Keratinocyte (primary cell): ENCODE data around the gene SH2D3C. TPM values are rescaled to one million over a fixed set of nuclear protein-coding genes. Genes with fewer than 3 reads are reported as not detected.

Experiments
- DNase-seq: peaks from one replicate; pipeline ENCODE4 v3.0.0-alpha.2; 2011; ENCODE audit warnings: low read depth, missing footprints, low spot score
- FAIRE-seq: peaks from 2 replicates; lab custom pipeline; 2011; peaks lifted over from hg19 to GRCh38; lab: Jason Lieb, UNC
- H2AFZ ChIP-seq: 2 replicates; pipeline ENCODE4 v1.6.0; 2012; ENCODE audit warnings: low read length, control low read depth, inconsistent platforms; ENCODE audit not compliant: control insufficient read depth
- H3K27ac ChIP-seq: 2 replicates; pipeline ENCODE4 v1.5.1; 2011; ENCODE audit warnings: low read length; ENCODE audit not compliant: control insufficient read depth, insufficient read depth
- H3K27me3 ChIP-seq: 3 replicates; pipeline ENCODE4 v1.6.0; 2011; ENCODE audit warnings: low read length; ENCODE audit not compliant: control insufficient read depth, insufficient read depth; ENCODE audit errors: extremely low read depth
- H3K36me3 ChIP-seq, 2 experiments: 2 replicates in 1 of 2; 3 replicates in 1 of 2; pipeline ENCODE4 v1.5.1; 2011; ENCODE audit warnings: low read length in 2 of 2, mild to moderate bottlenecking in 1 of 2; ENCODE audit not compliant: control insufficient read depth in 2 of 2, insufficient read depth in 2 of 2; ENCODE audit errors: extremely low read depth in 1 of 2
- H3K4me1 ChIP-seq: 3 replicates; pipeline ENCODE4 v1.5.1; 2011; ENCODE audit warnings: low read length; ENCODE audit not compliant: control insufficient read depth, insufficient read depth; ENCODE audit errors: extremely low read depth
- H3K4me2 ChIP-seq: 3 replicates; pipeline ENCODE4 v1.6.0; 2011; ENCODE audit warnings: low read depth, low read length; ENCODE audit not compliant: control insufficient read depth, insufficient read depth; ENCODE audit errors: extremely low read depth
- H3K4me3 ChIP-seq, 3 experiments: fragments of 200-600 bp in 1 of 3; sonication (generic) in 1 of 3; 2 replicates in 2 of 3; 3 replicates in 1 of 3; pipeline ENCODE4 v1.5.1; 2011 to 2016; ENCODE audit warnings: low read length in 3 of 3, mild to moderate bottlenecking in 3 of 3, control low read depth in 2 of 3, inconsistent platforms in 1 of 3, low read depth in 1 of 3, mixed read lengths in 1 of 3, mixed run types in 1 of 3, moderate library complexity in 1 of 3; ENCODE audit not compliant: control insufficient read depth in 2 of 3, insufficient read depth in 2 of 3; ENCODE audit errors: extremely low read depth in 1 of 3
- H3K79me2 ChIP-seq: 2 replicates; pipeline ENCODE4 v1.6.0; 2012; ENCODE audit warnings: low read length; ENCODE audit not compliant: control insufficient read depth, insufficient read depth
- H3K9ac ChIP-seq: 3 replicates; pipeline ENCODE4 v1.6.0; 2011; ENCODE audit warnings: low read length; ENCODE audit not compliant: control insufficient read depth, insufficient read depth; ENCODE audit errors: extremely low read depth
- H3K9me1 ChIP-seq: 3 replicates; pipeline ENCODE4 v1.6.0; 2011; ENCODE audit warnings: low read length; ENCODE audit not compliant: control insufficient read depth, insufficient read depth; ENCODE audit errors: extremely low read depth
- H3K9me3 ChIP-seq: 2 replicates; pipeline ENCODE4 v1.5.1; 2012; ENCODE audit warnings: low read depth, low read length; ENCODE audit not compliant: control insufficient read depth
- H4K20me1 ChIP-seq: 3 replicates; pipeline ENCODE4 v1.6.0; 2011; ENCODE audit warnings: low read length; ENCODE audit not compliant: control insufficient read depth, insufficient read depth; ENCODE audit errors: extremely low read depth
- CTCF ChIP-seq, 3 experiments: IDR thresholded peaks in 1 of 3; conservative IDR thresholded peaks in 1 of 3; optimal IDR thresholded peaks in 1 of 3; 2 replicates in 2 of 3; 3 replicates in 1 of 3; pipeline versions ENCODE3 to v1.5.1; 2011; ENCODE audit warnings: low read length in 3 of 3, mild to moderate bottlenecking in 3 of 3, moderate library complexity in 2 of 3, control low read depth in 1 of 3, inconsistent platforms in 1 of 3; ENCODE audit not compliant: insufficient read depth in 2 of 3; ENCODE audit errors: extremely low read depth in 1 of 3
- EZH2 ChIP-seq: IDR thresholded peaks from one replicate; pipeline ENCODE4 v1.6.1; 2012; ENCODE audit warnings: inconsistent platforms, mild to moderate bottlenecking, low read length, moderate library complexity
- dilution Hi-C: fragments of 300-500 bp; cut with MboI; formaldehyde crosslinking; loops from one replicate; pipeline ENCODE4 v1.7.0; 2020; ENCODE audit warnings: low sequenced_read_pairs; ENCODE audit not compliant: extremely low pct_ligation_motif_present
- polyA plus RNA-seq, 5 experiments: library from polyadenylated mRNA; depleted of rRNA in 3 of 5; stranded (reverse) in 3 of 5; stranded (forward) in 1 of 5; unstranded in 1 of 5; fragments of >200 nt; gene quantifications; 1 replicate in 1 of 5; 2 replicates in 3 of 5; 3 replicates in 1 of 5; pipeline versions ENCODE4 v1.2.1 to v1.2.3, GENCODE V29; 2011 to 2012; ENCODE audit warnings: missing spikeins in 2 of 5, low read depth in 1 of 5, low replicate concordance in 1 of 5

Gene SH2D3C
- polyA plus RNA-seq, 1 donor (not counting 4 experiments of a cell fraction or from before 2014, with no cell fraction given): 0.12 TPM

DNA sequence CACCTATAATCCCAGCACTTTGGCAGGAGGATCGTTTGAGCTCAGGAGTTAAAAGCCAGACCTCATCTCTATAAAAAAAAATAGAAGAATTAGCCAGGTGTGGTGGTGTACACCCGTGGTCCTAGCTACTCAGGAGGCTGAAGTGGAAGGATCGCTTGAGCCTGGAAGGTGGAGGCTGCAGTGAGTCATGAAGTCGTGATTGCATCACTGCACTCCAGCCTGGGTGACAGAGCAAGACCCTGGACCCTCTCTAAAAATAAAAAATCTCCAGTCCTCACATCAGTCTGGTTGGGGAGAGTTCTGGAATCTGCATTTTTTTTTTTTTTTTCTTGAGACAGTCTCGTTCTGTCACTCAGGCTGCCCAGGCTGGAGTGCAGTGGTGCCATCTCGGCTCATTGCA is 33.5 kb upstream of the SH2D3C start:
- dilution Hi-C loops: no loop called here
- Histone ChIP-seq H2AFZ (no peak overlapping the region), H3K36me3 (peaks cover 45 to 49% of the 10 kb centered on the region in 2 experiments), H3K9me3 (no peaks in the 10 kb centered on the region), H4K20me1 (peaks cover 9% of the 10 kb centered on the region), H3K79me2 (no peaks in the 10 kb centered on the region), H3K27ac (no peak overlapping the region), H3K9ac (no peak overlapping the region), H3K4me3 (no peak overlapping the region), H3K9me1 (peaks cover 3% of the 10 kb centered on the region), H3K4me2 (no peak overlapping the region), H3K4me1 (peaks cover 19% of the 10 kb centered on the region), H3K27me3 (no peaks in the 10 kb centered on the region)
- no peak for FAIRE-seq
- no peak for DNase-seq
- TF ChIP-seq EZH2: no peak

- no peak for DNase-seq
- Histone ChIP-seq H3K4me2 (no peak overlapping the region), H4K20me1 (peaks cover 9% of the 10 kb centered on the region), H3K36me3 (peaks cover 53 to 55% of the 10 kb centered on the region in 2 experiments), H3K27ac (no peak overlapping the region), H2AFZ (no peak overlapping the region), H3K27me3 (no peaks in the 10 kb centered on the region), H3K9me1 (peaks cover 3% of the 10 kb centered on the region), H3K79me2 (peaks cover 4% of the 10 kb centered on the region), H3K9ac (no peak overlapping the region), H3K4me1 (peaks cover 19% of the 10 kb centered on the region), H3K4me3 (no peak overlapping the region), H3K9me3 (no peaks in the 10 kb centered on the region)
- FAIRE-seq: no peak
- TF ChIP-seq EZH2 (no peak), CTCF (optimal IDR thresholded peaks at IDR 0.05 in 1 of 3, IDR thresholded peaks at IDR 0.05 in 1 of 3, conservative IDR thresholded peaks at IDR 0.05 in 1 of 3; ENCODE audit: extremely low read depth in 1 of 3, insufficient read depth in 2 of 3, low read length in 3 of 3) (no peak)
- dilution Hi-C loops: no loop called here
These were observed 32.1 kb upstream of the SH2D3C start for GRCh38 chr9:127810378-127811187.
